ENCODE measurements around the gene MAPKAPK5.
"Not testable (repeated sequence)": the region's sequence is repeated elsewhere in the genome, so short reads cannot be mapped to it uniquely, and the experiment has no call there.

The MAPKAPK5 gene, protein sequence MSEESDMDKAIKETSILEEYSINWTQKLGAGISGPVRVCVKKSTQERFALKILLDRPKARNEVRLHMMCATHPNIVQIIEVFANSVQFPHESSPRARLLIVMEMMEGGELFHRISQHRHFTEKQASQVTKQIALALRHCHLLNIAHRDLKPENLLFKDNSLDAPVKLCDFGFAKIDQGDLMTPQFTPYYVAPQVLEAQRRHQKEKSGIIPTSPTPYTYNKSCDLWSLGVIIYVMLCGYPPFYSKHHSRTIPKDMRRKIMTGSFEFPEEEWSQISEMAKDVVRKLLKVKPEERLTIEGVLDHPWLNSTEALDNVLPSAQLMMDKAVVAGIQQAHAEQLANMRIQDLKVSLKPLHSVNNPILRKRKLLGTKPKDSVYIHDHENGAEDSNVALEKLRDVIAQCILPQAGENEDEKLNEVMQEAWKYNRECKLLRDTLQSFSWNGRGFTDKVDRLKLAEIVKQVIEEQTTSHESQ

DNA sequence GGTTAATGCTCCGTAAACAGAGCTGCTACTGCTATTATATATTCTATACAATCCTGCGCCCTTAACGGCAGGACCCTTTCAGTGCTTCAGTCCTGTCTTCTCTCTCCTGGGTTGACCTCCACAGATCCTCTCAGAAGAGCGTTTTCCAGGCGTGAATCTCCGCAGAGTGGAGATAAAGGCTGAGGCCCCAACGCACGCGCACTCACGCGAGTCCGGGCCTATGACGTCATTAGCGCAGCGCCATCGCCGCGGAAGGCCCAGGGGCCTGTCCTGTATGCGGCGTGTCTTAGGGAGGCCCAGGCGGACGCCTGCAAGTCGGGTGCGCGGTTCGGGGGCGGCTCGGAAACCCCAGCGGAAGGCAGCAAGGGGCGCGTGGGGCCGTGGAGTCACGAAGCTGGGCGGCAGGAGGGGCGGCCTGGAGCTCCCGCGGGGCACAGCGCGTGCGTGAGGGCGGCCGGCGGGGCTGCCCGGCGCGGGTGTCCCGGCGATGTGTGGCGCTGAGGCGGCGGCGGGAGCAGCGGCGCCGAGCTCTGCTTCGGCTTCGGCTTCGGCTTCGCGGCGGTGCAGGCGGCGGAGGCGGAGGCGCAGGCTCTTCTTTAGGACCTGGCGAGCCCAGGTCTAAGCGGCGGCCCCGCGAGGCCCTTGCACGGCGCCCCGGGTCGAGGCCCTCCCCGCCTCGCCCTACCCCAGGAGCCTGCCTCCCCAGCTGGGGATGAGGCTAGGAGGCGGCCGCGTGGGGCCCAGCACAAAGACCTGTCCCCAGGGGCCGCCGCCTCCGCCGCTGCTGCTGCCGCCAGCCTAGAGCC is at the start of gene MAPKAPK5:
TSS of gene MAPKAPK5 (plus strand) at position 479 of the 806 bp plus-strand sequence. CDS start 506 bp downstream, outside the sequence.
- DNase-seq (ENCODE audit: low read depth in 3 of 3), result peak; percentile 96 to 97 (median 97)

DNA sequence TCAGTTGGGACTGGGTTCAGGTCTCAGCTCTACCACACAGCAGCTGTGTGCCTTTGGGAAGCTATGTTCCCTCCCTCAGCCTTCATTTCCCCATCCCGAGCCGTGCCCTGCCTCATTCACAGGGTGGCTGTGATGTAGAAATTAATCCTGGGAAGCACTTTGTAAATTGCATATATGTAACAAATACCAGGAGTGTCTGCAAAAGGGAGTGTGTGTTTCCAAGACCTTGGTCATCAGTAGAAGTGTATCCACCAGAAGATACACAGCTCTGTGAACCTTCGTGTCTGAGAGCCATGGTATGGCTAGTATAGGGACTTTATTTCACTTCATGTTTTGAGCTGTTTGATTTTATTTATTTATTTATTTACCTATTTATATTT is 49.2 kb upstream of the MAPKAPK5 start:
- DNase-seq (ENCODE audit: low read depth in 3 of 3), result no peak

DNA sequence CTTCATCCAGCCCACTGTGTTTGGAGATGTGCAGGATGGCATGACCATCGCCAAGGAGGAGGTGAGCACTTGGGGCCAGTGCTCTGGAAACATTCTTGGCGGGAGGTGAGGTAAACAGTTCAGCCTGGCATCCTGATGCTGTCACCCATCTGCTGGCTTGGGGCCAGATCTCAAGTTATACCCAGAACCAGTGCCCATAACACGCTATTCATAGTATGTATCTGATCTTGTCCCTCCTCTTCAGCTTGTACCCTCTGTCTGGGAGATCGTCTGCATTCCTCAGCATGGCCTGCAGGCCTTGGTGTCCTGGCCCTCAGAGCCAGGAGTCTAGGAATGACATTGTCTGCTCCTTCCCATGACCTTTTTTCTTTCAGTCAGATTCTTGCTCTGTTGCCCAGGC is 43.8 kb upstream of the MAPKAPK5 start:
- DNase-seq (ENCODE audit: low read depth in 3 of 3), result no peak

DNA sequence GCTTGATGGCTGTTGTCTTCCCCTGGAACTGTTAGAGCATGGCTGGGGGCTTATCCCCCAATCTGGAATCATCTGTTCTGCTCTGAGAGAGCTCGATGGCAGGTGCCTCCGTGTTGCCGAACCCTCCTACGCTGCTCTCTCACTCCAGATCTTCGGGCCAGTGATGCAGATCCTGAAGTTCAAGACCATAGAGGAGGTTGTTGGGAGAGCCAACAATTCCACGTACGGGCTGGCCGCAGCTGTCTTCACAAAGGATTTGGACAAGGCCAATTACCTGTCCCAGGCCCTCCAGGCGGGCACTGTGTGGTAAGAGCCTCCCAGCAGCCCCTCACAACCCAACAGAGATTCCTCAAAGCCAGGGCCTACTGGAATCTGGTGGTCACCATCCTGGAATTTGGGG is 42.3 kb upstream of the MAPKAPK5 start:
- DNase-seq (ENCODE audit: low read depth in 3 of 3), result no peak

DNA sequence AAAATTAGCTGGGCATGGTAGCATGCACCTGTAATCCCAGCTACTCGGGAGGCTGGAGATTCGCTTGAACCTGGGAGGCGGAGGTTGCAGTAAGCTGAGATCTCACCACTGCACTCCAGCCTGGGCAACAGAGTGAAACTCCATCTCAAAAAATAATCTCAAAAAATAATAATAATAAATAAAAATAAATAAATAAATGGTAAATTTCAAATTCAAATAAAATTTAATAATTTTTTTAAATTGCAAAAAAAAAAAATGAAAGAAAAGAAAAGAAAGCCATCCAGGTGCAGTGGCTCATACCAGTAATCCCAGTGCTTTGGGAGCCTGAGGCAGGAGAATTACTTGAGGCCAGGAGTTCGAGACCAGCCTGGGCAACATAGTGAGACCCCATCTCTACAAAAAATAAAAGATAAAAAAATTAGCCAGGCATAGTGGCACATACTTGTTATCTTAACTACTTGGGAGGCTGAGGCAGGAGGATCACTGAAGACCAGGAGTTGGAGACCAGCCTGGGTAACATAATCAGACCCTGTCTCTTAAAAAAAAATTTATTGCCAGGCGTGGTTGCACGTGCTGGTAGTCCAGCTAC is 38.9 kb upstream of the MAPKAPK5 start:
- no peak for DNase-seq (ENCODE audit: low read depth in 3 of 3)

DNA sequence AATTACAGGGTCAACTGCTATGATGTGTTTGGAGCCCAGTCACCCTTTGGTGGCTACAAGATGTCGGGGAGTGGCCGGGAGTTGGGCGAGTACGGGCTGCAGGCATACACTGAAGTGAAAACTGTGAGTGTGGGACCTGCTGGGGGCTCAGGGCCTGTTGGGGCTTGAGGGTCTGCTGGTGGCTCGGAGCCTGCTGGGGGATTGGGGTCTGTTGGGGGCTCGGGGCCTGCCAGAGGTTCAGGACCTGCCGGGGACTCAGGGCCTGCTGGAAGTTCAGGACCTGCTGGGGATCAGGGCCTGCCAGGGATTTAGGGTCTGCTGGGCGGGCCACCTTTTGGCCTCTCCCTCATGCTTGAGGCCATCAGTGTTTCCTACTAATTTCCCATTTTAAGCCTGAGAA is 38.2 kb upstream of the MAPKAPK5 start:
- DNase-seq (ENCODE audit: low read depth in 3 of 3), result no peak

DNA sequence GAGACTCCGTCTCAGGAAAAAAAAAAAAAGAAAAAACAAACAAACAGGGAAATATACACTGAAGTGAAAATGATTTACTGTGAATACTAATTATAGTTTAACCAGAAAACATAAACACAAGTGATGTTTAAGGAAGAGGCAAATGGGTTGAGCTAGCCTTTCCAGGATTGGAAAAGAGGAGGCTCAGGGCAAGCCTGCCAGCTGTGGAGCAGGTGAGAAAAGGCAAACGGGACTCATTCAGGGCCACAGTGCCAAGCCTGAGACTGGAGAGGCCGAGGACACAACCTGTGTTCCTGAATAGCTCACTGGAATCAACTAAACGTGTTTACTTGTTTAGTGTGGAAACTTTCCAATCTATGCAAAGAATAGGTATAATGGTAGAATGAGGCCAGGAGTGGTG is 35.7 kb upstream of the MAPKAPK5 start:
- no peak for DNase-seq (ENCODE audit: low read depth in 3 of 3)

DNA sequence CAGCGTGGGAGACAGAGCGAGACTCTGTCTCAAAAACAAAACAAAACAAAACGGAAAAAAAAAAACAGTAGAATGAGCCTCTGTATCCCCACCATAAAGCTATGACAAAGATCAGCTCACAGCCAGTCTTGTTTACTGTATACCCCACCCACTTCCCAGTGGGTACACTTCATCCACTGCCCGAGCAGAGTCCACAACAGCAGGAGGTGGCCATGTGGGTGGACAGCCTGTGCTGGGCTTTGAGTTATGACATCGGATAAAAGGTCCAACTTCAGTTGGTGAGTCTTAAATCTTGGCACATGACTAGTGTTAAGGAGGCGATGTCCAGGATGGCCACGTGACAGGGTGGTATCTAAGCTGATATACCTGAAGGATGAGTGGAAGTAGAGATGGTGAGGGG is 34.8 kb upstream of the MAPKAPK5 start:
- no peak for DNase-seq (ENCODE audit: low read depth in 3 of 3)

DNA sequence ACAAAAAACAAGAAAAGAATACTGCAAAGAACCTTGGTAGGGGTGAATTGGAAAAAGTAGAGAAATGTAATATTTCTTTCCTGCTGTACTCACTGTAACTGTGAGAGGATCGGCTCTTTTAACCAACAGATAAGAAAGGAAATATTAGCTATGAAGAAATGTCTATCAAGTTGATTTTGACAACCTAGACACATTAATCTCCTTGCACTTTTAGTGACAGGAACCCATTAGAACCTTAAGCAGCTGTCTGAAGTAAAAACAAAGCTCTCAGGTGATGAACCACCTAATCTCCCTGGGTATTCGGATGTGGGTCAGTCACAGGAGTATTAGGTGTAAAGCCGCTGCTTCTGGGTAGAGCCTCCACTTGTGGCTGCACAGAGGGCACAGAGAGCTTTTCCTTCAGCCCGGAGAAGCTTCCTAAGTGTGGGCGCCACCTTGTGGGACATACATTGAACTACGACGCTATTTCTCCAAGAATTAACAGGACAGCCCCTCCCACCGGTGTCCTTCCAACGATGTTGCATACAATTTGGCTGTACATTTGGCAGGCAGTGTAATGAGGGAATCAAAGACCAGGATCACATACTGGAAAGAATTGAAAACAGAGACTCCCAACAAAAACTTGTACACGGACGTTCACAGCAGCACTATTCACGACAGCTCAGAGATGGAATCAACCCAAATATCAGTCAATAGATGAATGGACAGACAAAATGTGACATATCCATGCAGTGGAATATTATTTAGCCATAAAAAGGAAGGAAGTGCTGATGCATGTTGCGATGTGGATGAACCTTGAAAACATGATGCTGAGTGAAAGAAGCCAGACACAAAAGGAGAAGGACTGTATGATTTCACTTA is 28.9 kb upstream of the MAPKAPK5 start:
- DNase-seq (ENCODE audit: low read depth in 3 of 3), result peak; percentile 27 to 57 (median 45)

DNA sequence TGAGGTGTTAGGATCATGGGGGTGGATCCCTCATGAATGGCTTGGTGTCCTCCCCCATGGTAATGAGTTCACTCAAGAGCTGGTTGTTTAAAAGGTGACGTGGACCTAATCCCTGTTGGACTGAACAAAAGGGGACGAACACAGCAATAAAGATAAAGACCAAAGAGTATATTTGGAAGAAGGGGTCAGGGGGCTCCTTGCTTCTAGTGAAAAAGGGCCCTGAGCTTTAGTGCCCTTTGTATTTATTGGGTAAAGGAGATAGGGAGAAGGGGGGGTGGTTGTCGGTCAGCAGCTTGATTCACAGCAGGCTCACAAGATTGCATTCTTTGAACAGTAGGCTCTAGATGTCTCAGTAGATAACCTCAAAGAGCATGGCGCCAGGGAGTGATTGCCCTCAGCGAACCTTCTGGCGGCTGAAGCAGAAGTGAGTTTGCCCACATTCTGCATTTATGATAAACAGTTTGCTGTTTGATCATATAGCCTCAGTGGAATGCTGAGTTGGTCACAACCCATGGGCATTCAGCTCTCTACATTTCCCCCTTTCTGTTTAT is 25.9 kb upstream of the MAPKAPK5 start:
- no peak for DNase-seq (ENCODE audit: low read depth in 3 of 3)

DNA sequence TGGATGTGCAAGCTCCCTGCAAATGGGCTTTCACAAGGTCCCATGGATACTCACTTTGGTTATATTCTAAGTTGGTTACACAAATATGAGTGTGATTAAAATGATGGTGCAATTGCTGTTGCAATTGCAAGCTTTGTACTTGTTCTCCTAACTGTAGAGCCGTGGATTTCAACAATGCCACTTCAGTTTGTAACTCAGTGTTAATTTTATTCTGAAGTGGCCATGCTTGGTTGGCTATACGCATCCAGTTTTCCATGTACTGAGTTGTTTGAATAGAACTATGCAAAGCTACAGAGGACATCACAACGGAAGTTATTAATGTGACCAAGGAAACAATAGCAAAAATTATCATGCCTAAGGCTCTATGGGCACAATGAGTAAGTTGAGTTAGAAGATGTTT is 25.1 kb upstream of the MAPKAPK5 start:
- not testable (repeated sequence) for DNase-seq (ENCODE audit: low read depth in 3 of 3)

DNA sequence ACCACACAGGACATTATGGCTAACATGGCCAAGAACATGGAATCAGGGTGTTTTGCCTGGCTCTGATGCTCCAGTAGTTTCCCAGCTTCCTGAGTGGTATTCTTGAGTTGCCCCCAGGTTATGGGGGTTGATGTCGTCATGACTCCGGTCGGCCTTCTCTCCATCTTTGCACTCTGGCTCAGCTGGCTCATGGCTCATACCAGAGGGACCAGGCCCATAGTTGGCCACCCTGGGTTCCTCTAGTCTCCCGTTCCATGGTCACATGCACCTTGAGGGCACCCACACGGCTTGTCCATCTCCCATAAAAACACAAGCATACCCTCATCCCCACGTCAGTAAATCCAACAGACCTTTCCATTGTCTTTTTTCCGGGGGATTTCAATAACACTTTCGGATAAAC is 23.7 kb upstream of the MAPKAPK5 start:
- no peak for DNase-seq (ENCODE audit: low read depth in 3 of 3)

DNA sequence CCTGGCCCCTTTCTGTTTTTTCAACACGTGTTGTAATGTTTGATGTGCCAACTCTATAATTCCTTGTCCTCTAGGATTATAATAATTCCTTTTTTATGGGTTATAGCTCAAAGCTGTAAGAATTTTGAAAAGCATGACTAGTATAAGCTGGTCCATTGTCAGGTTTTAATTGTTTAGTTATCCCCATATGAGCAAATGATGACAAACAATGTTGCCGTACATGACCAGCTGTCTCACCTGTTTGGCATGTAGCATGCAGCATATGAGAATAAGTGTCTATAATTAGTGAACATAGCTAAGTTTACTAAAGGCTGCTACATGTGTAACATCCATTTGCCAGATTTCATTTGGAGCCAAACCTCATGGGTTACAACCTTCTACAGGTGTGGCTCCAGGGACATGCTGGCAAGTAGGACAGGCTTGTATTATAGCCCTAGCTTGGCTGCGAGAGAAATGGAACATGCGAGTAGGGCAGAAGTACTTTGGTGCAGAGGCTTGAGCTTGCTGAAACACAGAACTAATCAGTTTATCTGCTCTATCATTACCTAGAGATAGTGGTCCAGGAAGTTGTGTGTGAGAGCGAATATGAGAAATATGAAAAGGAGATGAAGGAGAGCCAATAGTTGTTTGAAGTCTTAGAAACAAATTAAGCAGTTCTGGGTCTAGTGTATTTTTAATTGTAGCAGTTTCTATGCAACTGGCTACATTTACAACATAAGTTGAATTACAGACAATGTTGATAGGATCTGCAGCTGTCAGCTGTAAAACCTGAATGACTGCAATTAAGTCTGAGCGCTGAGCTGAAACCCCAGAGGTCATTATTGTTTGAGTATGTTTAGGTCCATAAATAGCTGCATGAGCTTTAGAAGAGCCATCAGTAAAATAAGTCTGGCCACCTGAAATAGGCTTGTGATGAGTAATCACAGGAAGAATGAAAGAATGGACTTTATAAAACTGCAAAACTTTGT is 22.6 kb upstream of the MAPKAPK5 start:
- no peak for DNase-seq (ENCODE audit: low read depth in 3 of 3)

DNA sequence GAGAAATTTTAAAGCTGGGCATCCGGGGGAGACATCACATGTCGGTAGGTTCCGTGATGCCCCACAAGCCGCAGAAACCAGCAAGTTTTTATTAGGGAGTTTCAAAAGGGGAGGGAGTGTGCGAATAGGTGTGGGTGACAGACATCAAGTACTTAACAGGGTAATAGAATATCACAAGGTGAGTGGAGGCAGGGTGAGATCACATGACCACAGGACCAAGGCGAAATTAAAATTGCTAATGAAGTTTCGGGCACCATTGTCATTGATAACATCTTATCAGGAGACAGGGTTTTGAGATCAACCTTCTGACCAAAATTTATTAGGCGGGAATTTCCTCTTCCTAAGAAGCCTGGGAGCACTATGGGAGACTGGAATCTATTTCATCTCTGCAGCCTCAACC is 21.2 kb upstream of the MAPKAPK5 start:
- DNase-seq (ENCODE audit: low read depth in 3 of 3), result not testable (repeated sequence)

DNA sequence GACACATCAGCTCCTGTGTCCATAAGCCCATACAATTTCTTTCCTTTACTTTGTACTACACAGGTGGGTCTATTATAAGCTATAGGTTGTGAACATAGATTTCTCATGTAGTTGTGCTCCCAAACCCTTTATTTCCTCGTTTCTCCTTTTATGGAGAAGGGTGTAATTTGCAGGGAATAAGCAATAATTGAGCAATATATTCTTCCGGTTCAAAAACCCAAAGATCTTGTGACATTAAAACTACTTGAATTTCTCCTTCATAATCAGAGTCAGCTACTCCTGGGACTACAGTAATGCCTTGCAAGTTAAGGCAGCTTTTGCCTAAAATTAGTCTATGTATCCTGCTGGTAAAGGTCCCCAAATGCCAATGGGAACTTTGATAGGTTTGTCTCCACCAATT is 19.1 kb upstream of the MAPKAPK5 start:
- DNase-seq (ENCODE audit: low read depth in 3 of 3), result no peak

DNA sequence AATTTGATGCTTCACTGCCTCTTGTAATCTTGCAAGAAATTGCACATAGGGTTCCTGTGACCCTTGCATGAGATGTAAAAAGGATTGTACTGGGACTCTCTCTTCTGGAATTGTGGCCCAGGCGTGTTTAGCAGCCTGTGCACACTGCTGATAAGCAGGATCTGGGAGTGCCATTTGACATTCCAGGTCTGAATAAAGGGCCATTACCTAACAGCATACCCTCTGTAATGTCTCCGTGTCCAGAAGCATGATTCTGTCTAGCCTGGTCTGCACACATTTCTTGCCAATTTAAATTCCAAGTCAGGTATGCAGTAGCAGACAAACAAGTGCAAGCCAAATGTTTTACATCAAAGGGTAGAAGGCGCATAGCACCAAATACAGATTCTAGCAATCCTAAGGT is 18.1 kb upstream of the MAPKAPK5 start:
- no peak for DNase-seq (ENCODE audit: low read depth in 3 of 3)

DNA sequence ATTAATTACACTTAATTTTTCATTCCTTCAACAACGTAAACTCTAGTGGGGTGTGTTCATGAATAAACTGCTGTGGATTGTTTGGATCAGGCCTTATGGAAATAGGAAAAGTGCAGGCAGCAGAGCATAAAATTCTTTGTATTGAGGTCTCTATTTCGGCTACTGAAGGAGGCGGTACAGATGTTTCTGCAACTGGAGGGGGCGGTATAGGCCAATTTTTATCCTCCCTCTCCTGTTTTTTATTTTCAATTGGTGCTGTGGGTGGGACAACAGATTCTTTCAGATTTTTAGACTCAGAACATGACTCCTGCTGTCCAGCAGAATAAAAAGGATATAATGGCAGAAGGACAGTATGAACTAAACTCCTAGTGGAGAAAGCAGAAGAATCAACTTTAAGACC is 17.7 kb upstream of the MAPKAPK5 start:
- DNase-seq (ENCODE audit: low read depth in 3 of 3), result not testable (repeated sequence)

DNA sequence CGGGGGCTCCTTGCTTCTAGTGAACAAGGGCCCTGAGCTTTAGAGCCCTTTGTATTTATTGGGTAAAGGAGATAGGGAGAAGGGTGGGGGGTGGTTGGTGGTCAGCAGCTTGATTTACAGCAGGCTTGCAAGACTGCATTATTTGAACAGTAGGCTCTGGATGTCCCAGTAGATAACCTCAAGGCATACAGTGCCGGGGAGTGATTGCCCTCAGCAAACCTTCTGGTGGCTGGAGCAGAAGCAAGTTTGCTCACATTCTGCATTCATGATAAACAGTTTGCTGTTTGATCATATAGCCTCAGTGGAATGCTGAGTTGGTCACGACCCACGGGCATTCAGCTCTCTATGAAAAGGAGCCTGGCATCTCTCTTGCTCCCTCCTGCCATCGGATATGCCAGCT is 16.5 kb upstream of the MAPKAPK5 start:
- no peak for DNase-seq (ENCODE audit: low read depth in 3 of 3)

DNA sequence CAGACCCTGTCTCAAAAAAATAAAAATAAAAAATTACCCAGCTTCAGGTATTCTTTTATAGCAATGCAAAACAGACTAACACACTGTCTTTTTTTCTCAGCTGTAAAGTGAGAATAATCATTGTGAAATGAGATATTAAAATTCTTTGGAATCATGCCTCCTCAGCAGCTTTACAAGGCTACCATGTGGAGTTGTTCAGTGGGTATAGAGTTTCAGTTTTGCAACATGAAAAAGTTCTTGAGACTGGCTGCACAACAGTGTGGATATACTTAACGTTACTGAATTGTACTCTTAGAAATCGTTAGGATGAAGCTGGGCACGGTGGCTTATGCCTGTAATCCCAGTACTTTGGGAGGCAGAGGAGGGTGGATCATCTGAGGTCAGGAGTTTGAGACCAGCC is 15.7 kb upstream of the MAPKAPK5 start:
- DNase-seq (ENCODE audit: low read depth in 3 of 3), result no peak

DNA sequence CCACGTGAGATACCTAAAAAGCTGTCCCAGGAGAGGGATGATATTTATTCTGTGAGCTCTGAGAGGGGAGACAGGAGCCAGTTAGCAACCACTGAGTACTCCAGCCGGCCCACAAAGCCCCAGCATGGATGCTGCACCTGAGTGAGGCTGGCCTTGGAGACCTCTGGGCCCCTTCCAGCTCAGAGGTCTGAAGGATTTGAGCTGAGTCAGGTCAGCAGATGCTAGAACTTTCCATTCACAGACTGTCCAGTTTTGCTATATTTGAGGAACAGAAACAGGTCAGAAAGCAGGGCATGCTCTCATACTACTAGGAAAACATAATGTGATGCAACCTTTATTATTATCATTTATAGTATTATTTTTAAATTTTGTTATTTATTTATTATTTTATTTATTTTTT is 15.0 kb upstream of the MAPKAPK5 start:
- no peak for DNase-seq (ENCODE audit: low read depth in 3 of 3)
